GM18870 (cell line): ENCODE measurements around the gene ARHGAP21.
A peak's percentile ranks its signal among the peaks of the same experiment; 100 is the strongest.
"Not testable (repeated sequence)": the region's sequence is repeated elsewhere in the genome, so short reads cannot be mapped to it uniquely, and the experiment has no call there.

Experiments used
- ATAC-seq: cut with Tn5 transposase; IDR thresholded peaks from one replicate; pipeline ENCODE4 v1.9.1; 2021; ENCODE audit warnings: moderate library complexity; ENCODE audit not compliant: unreplicated experiment

Gene ARHGAP21

DNA sequence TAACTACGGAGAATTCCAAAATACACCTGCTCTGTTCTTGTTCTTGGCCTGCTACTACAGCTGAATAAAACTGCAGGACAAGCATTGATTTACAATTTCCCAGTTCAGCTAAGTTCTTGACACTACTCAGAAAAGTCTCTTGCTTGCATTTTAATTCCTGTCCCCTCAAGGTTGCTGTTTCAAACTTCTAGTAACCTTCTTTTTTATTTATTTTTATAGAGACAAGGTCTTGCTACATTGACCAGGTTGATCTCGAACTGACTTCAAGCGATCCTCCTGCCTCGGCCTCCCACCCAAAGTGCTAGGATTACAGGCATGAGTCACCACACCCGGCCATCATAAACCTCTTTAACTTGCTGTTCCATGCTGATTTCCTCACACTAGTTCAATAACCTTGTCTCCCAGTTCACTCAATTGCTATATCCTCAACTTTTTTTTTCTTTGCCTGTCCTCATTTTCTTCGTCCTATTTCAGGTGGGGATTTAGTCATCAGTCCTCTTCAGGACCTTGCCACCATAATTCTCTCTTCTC is 79.9 kb downstream of the ARHGAP21 start:
- ATAC-seq, result no peak

DNA sequence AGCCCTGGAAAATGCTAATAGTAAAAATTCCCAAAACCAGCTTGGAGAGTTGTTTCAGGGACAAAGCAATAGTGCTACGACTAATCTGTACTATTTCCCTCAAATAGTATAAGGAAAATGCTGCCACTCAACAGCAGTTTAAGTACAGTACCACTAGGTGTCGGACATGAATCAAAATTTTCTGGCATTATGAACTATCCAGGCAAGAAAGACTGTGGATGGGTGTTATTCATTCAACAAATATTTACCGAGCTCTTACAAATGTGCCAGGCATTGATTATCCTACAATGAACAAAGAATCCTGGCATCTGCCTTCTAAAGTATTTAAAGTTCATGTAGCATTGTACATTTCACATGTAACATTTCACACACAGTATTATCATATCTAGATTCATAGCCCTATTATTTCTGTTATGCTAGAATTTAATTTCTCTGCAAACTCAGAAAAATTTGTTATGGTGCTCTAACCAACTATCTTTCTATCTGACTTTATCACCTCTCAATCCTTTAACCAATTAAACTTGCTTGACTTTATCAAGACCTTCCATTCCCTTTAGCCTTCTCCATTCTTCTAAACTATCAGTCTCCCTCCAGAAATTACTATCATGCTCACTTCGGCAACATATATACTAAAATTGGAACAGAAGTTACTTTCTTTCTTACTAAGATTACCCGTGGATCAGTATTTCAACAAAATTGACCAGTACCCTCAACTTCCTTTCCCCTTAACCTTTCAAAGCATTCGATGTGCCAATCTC is 80.6 kb downstream of the ARHGAP21 start:
- ATAC-seq, result peak; percentile 84

DNA sequence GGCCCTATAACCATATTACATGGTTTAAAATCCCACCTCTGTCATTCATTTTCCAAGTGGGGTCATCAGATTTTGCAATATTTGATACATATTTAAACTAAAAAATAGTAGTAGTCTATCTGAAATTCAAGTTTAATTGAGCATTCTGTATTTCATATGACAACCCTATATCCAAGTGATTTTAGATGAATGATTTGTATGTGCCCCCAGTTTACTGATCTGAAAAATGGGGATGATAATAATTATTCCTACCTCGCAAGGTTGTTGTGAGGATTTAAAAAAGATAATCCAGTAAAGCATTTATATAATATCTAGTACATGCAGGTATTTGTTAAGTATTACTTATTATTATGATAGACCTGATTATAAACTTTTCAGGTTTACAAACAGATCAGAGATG is 84.6 kb downstream of the ARHGAP21 start:
- no peak for ATAC-seq

DNA sequence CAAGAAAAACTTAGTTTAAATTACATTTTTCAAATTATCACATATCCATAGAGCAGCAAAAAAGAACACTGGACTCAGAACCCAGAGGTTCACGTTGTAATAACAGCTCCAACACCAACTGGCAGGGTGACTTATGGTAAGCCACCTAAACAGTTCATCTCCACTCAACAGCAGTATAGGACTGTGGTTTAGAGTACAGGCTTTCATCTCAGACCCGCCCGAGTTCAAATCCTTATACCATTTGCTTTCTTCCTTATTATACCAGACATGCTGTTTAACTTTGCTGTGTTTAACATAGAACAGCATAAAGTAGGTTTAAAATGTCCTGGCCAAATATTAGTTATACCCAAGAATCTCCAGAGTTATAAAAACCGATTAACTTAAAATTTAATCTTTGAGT is 97.9 kb downstream of the ARHGAP21 start:
- ATAC-seq, result no peak

DNA sequence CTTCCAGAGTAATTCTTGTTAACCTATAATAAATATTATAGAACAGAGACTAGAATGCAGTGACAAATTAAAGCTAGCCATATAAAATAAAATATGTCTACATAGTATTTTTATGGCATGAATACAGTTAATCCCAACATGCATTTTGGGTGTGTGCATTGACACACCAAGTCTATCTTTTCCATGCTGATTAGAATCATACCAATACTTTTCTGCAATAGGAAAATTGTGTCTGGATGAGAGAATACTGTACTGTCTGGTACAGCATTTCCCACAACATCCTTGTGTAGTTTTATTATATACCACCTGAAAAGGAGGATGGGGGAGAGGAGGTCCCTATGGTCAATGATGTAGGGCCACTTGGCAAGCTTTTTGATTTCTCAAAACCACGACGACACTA is 100.3 kb downstream of the ARHGAP21 start:
- ATAC-seq, result no peak

DNA sequence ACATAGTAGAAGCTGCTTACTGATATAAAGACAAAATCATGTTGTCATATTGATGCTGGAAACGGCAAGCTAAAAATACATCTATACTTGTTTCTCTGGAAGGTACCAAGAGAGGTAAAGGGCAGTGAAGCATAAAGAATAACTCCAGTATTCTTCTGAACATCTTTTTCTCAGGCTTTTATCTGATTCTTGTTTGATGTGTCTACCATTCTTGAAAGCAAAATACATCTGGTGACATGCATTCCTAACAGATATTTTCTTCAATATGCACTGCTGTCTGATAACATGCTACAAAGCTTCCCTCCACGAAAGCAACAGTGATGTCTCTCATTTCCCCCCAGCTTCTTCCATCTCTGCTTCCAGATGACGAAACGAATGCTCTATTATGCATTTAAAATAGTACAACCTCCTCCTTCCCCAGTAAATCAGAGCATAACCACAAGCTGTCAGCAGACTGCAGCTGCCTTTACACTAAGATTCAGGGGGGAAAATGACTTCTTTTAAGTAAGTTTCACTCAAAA is 100.8 kb downstream of the ARHGAP21 start:
- ATAC-seq, result no peak

DNA sequence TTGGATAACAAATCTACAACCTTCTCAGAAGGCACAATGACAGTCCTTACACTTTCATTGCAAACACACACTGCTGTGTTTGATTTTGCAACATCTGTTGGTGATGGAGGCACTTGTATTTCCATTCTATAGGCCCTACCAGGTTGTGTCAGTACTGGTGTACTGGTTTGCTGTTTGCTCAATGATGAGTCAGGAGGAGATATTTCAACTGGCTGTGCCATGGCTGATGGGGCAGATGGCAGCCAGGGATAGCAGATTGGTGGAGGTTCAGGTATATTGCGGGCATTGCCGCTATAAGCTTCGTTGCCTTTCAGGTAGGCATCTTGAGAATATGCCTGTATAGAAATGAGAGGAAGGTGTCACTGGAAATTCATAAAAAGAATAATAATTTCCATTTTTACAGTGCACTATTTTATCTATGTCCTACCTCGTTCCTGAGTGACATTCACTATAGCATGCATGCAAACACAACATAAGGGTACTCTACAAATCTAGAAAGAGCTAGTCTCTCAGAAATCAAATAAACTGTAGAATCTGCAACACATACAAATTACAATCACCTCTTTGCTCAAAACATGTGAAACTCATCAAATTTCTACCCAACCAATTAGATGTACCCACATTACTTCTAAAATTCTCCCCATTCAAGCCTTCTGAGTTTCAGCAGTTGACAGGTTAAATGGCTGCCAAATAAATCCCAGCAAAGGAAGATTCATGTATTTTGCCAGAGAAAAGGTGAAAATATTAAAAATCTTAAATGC is 102.5 kb downstream of the ARHGAP21 start:
- ATAC-seq, result not testable (repeated sequence)

DNA sequence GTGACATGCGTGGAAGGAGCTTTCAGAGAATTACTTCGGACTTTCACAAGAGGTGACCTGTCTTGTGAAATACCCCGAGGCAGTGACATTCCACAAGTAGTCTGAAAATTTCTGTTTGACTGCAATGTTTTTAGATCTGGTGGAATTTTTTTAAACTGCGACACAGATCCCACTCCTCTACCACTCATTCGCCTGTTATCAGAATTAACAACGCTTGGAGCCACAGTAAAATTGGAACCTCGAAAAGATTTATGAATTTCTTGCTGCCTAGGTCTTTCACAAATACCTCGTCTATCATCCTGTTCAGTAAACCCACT is 103.7 kb downstream of the ARHGAP21 start:
- ATAC-seq, result not testable (repeated sequence)

DNA sequence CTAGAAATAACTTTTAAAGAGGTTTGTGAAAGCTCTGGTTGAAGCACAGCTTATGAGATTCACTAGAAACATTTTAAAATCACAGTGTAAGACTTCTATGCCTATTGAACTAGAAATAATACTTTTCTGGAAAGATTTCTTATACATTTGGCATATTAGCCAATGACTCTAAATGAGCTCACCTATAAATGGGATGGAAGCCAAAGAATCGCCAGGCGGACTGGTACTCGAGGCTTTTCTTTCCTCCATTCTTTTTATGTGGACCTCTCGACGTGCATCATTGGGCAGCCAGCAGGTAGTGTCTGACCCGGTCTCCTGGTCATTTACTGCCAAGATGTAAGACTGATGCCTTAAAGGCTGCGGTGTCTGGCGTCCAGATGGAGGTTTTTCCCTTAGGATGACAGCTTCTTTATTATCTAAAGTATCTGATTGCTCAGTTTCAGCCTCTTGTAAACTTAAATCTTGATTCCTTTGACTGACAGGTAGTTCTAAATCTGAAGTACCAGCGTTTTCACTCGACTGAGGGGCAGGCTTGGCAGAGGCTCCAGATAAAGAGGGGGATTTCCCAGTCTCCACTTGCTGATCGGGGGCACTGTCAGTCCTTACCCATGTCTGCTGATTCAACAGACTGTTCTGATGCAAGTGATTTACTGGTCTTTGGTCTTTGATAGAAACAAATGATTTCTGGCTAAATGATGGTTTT is 104.2 kb downstream of the ARHGAP21 start:
- not testable (repeated sequence) for ATAC-seq

DNA sequence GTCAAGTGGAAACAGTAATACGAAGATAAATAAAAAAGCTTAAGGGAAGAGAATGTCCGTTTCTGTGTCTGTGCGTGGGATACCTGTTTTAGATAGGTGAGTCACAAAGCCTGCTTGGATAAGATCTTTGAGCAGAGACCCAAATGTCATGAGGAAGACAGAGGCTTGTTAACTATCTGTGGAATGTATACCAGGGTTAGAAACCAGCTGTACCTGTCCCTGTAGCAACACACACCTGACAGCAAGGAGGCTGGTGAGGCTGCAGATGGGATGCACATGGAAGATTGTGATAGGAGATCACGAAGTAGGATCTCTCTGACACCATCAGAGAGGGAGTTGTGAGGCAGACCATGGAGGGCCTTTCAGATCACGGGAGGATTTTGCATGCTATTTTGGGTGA is 105.3 kb downstream of the ARHGAP21 start:
- ATAC-seq, result no peak

DNA sequence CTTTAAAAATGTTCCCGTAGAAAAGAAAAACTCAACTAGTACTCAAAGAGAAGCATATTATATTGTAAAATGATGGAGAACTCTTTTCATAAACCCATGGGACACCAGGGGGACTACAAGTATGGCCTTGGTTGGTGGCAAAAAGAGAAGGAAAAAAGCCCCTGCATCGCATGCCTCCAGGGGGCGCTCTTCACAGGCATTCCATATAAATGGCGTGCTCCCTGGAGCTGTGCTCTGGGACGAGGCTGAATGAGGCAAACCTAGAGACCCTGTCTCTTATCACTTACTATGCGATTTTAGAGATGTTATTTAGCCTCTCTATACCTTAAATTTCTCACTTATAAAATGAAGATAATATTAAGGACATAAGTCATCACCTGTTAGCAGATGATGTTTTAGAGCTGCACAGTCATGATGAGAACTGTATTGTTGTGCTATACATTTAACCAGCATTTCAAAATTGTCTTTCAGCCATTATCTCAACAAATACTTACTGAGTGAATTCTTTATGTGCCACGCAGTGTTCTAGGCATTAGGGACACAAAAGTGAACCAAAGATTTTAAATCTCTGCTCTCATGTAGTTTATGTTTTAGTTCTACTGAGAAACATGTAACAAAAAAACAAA is 105.8 kb downstream of the ARHGAP21 start:
- ATAC-seq, result no peak

DNA sequence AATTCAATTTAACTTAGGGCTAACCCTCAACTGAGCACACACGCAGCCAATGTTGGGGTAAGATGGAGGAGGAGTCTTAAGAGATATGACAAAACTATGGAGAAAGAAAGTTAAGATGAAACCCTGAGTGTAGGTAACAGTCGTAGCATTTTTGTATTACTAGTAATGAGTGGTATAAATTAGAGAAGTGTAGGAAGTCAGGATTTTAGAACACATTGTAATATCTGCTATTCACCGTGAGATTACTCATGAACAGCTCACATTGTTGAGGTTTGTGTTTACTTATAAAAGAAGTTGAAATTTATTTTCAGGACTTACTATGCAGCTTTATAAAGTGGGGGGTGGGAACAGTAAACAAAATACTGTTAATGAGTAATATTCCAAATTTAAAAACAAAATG is 107.2 kb downstream of the ARHGAP21 start:
- ATAC-seq, result no peak

DNA sequence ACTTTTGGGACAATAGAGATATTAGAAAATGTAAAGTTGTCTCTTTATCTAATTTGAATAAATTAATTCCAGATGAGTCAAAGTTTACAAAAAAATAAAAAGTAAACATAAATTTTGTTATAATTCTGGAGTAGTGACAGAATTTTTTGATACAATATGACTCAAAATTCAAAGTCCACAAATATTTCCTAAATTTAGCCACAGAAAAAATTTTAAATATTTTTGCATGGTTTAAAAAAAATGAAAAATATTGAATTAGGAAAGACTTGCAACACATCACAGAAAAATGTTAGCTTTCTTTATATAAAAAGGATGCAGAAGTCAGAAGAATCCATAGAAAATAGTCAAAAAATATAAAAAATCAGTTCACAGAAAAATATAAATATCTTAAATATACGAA is 117.7 kb downstream of the ARHGAP21 start:
- no peak for ATAC-seq

DNA sequence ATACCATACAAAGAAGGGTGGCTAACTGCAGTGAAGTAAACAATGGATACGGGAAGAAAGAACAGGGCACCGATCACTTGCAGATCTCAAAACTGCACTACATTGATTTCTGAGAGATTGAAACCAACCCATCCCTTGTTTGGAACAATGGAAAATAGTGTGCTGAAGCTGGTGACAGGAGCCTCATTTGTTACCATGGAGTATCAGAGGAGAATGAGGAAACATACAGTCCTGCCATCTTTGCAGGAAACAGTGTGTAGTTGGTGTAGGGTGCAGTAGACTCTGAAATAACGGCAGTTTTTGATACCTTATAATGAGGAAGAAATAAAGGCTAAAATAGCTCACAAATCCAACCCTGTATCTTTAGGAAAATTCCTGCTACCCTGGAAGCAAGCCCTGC is 118.5 kb downstream of the ARHGAP21 start:
- no peak for ATAC-seq

DNA sequence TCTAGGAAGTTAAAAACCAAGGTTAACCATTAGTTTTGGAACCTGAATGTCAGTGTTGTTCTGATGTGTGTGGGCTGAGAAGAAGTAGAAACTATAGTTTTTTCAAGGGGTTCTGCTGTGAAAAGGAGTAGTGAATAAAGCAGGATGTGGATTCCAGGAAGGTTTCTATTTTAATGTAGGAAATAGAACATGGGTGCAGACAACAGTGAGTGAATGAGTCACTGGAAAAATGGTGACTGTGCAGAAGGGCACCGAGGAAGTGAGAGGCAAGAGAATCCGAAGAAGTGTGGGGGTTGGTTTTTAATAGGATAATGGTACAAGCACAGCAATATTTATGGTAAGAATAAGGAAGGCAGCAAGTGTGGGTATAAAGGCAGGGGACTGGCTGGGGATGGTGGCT is 120.4 kb downstream of the ARHGAP21 start:
- ATAC-seq, result no peak

DNA sequence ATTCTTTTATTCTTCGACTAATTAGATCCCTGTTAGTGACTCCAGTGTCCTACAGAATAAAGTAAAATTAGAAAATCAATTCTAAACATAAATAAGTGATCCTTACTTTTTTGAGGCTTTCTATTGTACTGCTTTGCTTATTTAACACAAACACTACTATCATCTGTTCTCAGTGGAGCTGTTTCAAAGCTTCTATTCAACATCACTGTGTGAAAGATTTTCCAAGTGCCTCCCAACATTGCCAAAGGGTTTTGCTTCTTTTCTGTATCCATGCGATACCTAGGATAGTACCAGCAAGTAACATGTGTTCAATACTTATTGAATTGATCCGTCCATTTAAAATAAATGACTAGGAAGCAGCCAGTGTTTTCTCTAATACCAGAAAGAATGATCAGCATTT is 125.7 kb downstream of the ARHGAP21 start:
- ATAC-seq, result no peak

DNA sequence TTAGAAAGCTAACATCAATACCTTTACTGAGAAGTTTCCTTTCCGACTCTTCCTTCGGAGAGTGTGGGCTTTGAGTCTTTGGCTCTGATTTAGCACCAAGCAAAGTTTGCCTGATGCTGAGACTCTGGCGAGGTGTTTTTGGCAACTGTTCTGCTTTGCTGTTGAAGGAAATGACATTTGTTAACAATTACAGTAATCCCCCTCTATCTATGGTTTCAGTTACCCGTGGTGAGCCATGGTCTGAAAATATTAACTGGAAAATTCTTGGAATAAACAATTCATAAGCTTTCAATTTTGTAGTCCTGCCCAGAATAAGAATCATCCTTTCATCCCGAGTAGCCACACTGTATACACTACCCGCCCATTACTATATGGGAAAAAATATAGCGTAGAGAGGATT is 126.3 kb downstream of the ARHGAP21 start:
- ATAC-seq, result no peak

DNA sequence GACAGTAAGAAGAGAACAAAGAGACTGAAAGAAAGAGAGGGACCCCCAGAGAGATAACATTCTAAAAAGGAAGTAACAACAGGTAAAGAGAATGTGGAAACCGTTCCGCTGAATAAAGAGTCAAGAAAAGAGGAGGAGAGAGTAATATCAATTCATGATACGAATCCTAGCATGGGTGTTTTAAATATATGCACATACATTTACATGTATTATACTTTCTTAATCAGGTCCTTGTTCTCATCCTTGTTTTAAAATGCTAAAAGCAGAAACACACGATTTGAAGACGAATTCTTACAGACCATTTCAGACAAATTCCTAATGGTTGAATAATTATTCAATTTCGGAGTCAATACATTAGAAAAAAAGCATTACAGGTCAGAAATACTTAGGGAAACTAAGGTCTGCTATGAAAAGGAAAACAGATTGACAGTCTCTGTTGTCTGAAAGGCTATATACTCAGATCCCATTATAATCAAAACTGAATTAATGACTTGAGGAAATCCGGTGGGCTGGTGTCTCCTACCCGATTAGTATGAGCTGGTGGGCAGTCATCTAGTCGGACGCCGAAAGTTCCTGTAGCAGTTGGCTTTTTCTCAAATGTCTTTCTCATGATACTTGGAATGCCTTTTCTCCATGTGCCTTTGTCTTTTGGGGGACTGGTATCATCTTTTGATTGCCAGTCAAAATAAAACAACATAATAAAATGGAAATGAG is 127.3 kb downstream of the ARHGAP21 start:
- ATAC-seq, result no peak

DNA sequence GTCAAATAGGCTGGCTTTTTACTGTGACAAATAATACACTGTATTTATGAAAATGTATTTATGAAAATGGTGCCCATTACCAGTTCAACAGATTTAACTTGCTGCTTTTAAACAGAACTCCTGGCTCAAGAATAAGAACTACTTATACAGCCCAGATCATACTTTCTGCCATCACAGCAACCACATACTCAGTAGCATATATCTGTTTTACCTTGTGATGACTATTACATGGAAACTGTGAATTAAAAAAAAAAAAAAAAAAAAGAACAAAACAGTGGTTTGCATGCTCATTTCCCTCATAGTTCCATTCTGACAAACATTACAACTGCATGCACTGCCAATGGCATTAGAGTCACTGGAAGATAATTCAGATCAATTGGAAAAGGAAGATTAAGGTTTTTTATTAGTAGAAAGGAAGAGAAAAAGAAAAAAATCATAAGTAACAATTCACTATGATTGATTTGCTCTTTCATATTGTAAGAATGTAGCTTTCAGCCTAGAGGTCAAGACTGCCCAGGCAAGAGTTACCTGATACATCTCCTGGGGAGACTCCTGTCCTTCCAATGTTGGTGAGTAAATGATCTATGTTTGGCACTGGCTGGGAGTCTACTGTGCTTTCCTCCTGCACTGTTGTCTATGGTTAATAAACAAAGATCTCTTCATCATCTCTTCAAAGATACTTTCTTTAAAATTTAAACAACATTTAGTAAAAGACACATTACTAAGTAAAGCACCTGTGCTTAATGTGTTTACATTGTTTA is 132.8 kb downstream of the ARHGAP21 start:
- no peak for ATAC-seq

DNA sequence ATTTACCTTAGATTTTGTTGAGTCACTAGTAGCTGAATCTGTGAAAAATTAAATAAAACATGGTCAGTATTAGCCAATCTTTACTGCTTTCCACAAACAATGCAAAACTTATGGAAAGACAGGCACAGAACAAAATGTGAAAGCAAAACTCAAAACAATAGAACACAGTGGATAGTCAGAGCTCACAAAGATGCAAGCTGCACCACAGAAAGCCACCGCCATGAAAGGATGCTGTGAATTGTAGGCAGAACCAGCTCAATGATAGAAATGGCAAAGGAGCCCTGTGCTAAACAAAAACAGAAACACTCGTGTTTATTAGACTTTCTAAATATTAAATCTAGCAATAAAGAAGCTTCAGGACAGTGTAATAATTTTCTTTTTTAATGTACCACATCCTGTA is 134.4 kb downstream of the ARHGAP21 start:
- ATAC-seq, result no peak
